HCT116 (cell line): ENCODE data around the gene RBM26.

Experiments
- ATF3 ChIP-seq: IDR thresholded peaks from 2 replicates; pipeline ENCODE4 v1.6.1; 2012
- CEBPB ChIP-seq: IDR thresholded peaks from 2 replicates; pipeline ENCODE4 v1.6.1; 2012; ENCODE audit warnings: low read depth
- CTCF ChIP-seq, 3 experiments: fragments of 200-600 bp in 1 of 3; sonication (generic) in 1 of 3; IDR thresholded peaks in 2 of 3; conservative IDR thresholded peaks in 1 of 3; 2 replicates each; pipeline ENCODE4 v1.5.1; 2012 to 2017; ENCODE audit warnings: low read depth in 2 of 3, low read length in 2 of 3, antibody characterized with exemption in 1 of 3, borderline replicate concordance in 1 of 3, control low read depth in 1 of 3, mild to moderate bottlenecking in 1 of 3, mixed read lengths in 1 of 3, mixed run types in 1 of 3, moderate library complexity in 1 of 3; ENCODE audit not compliant: insufficient read depth in 1 of 3
- EGR1 ChIP-seq: IDR thresholded peaks from 2 replicates; pipeline ENCODE4 v1.6.1; 2012; ENCODE audit warnings: low read depth
- EZH2 ChIP-seq: fragments of 200-600 bp; sonication (generic); IDR thresholded peaks from 2 replicates; pipeline ENCODE4 v1.6.1; 2017; ENCODE audit warnings: antibody characterized with exemption, mixed run types
- JUND ChIP-seq: IDR thresholded peaks from 2 replicates; pipeline ENCODE4 v1.6.1; 2012
- MAX ChIP-seq: IDR thresholded peaks from 2 replicates; pipeline ENCODE4 v1.6.1; 2012
- POLR2A ChIP-seq: IDR thresholded peaks from 2 replicates; pipeline ENCODE4 v1.7.0; 2011; ENCODE audit warnings: borderline replicate concordance; ENCODE audit not compliant: insufficient read depth, insufficient read length; ENCODE audit errors: extremely low read depth
- RAD21 ChIP-seq: IDR thresholded peaks from 2 replicates; pipeline ENCODE4 v1.6.1; 2012; ENCODE audit warnings: low read depth, mild to moderate bottlenecking
- REST ChIP-seq: IDR thresholded peaks from 2 replicates; pipeline ENCODE4 v1.6.1; 2012; ENCODE audit warnings: low read depth
- SP1 ChIP-seq: IDR thresholded peaks from 2 replicates; pipeline ENCODE4 v1.6.1; 2012; ENCODE audit warnings: low read depth
- YY1 ChIP-seq: IDR thresholded peaks from 2 replicates; pipeline ENCODE4 v1.6.1; 2011; ENCODE audit warnings: low read length, low read depth, moderate library complexity, mild to moderate bottlenecking; ENCODE audit not compliant: insufficient replicate concordance; ENCODE audit errors: extremely low read depth
- ZBTB33 ChIP-seq: IDR thresholded peaks from 2 replicates; pipeline ENCODE4 v1.6.1; 2011; ENCODE audit warnings: mild to moderate bottlenecking, low read length, moderate library complexity; ENCODE audit not compliant: insufficient replicate concordance; ENCODE audit errors: extremely low read depth

DNA sequence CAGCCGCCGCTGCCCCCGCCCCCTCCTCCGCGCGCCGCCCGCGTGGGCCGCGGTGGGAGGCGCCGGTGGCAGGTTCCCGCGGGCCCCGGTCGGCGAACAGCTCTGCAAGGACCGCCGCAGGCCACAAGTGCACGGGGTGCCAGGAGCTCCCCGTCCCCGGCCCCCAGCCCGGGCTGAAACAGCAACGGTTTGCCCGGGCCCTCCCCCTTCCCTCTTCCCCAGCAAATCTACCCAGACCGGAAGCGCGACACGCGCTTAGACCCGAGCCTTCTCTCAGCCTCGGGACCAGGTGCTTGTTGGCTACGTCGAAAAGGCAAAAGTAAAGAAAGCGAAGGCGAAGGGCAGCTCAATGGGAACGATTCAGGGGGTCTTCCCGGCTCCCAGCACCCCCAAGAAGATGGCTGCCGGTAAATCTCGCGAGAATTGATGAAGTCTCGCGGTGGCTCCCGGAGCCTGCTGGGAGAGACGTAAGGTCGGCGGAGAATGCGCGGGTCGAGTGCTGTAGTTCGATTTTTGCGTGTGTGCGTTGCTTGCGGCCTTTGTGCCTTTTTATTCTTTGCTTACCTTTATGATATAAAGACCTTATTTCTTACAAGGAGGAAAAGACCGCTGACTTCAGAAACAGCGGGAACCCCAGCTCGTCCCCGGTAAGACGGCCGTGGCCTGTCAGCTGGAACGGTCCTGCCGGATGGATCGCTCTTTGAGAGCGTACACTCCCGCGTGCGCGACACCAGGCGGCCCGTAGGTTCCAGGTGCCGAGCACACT lies at the start of gene RBM26:
- TF ChIP-seq ATF3 (no peak), CEBPB (no peak), CTCF (IDR thresholded peaks at IDR 0.05 in 2 of 3, conservative IDR thresholded peaks at IDR 0.05 in 1 of 3; ENCODE audit: borderline replicate concordance in 1 of 3, insufficient read depth in 1 of 3, low read depth in 2 of 3, low read length in 2 of 3) (no peak), EGR1 (0 out of 2 replicates have a peak, but pooled peaks have one; percentile 30), EZH2 (no peak), REST (no peak), JUND (no peak), RAD21 (no peak), MAX (peak; percentile 88), POLR2A (no peak), SP1 (no peak), ZBTB33 (peak; percentile 97), YY1 (peak; percentile 92)
